A549 treated with Mapracorat at 1 μM for 4 hours (cell line): ENCODE data around the gene LRRN4. TPM values are rescaled to one million over a fixed set of nuclear protein-coding genes. Genes with fewer than 3 reads are reported as not detected.

Experiments used
- total RNA-seq: library from RNA; stranded (reverse); fragments of 200-300 nt; extraction: Qiagen RNA extraction; gene quantifications from 5 replicates; pipeline ENCODE4 v1.2.3, GENCODE V29; 2022

The LRRN4 gene
- total RNA-seq = 0.06 to 0.07 TPM in 2 of 5 replicates, not detected in the others

DNA sequence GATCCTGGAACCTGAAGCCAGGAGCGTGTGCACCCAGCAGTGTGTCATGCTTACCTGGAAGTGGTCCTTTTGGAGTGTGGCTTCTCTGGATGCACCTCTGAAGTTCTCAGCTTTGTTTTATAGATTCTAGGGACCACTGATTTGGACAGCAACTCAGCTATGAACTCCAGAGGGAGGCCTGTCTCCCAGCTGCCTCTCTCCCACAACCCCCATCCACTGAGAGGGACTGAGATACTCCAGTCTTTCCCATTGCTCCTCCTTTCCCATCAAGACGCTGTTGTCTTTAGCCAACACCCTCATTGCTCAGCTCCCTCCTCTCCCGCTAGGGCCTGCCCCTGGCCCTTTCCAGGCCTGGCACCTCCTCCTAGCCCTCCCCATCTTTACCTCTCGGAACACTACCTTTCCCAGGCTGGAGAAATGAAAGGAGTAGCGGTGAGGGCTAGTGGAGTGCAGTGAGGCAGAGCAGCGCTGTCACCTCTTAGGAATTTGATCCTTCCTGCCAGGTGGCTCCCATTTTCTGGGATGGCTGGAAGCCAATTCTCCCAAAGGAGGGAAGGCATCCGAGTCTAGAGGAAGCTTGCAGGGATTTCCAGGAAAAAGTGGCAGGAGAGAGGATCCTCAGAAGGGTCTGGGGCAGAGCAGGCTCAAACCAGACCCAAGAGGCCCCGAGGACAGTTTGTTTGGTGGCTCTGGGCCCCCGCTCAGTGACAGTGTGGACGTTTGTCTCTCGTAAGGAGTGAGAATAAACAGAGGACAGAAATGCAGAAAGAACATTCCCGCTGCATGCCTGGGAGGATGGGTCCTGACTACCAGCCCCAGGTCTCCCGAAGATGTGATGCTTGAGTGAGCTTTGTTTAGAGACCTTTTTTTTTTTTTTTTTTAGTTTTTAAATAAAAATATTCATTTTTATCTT is at the start of gene LRRN4:
LRRN4 (minus strand) TSS at position 285 of the 913 bp plus-strand sequence. CDS start 1,261 bp downstream, outside the sequence.

Other genes starting within 250 kb of the LRRN4 start
- gene CHGB, start 142.6 kb downstream of the LRRN4 start, total RNA-seq = 2.5 to 3.5 TPM (median 3.2 TPM) in 5 replicates
- 55.4 to 61.8 TPM (median 56.6 TPM) in 5 replicates for gene TRMT6, start 103.5 kb downstream of the LRRN4 start, total RNA-seq
- 19.4 to 24.6 TPM (median 23.1 TPM) in 5 replicates for gene MCM8, start 103.4 kb downstream of the LRRN4 start, total RNA-seq
- 49.3 to 78.3 TPM (median 75.8 TPM) in 5 replicates for gene CRLS1, start 47.9 kb downstream of the LRRN4 start, total RNA-seq
- 14.7 to 16.1 TPM (median 15.7 TPM) in 5 replicates for gene FERMT1, start 69.0 kb upstream of the LRRN4 start, total RNA-seq